Fibroblast of pulmonary artery (primary cell): ENCODE data around the gene CHN2.

ENCODE experiments used
- DNase-seq: peaks from one replicate; pipeline ENCODE4 v3.0.0-alpha.2; 2010; ENCODE audit warnings: low read depth
- H3K4me3 ChIP-seq: replicated peaks from 2 replicates; pipeline ENCODE4 v1.5.1; 2011; ENCODE audit warnings: low read depth, mild to moderate bottlenecking, control low read depth, low read length, moderate library complexity
- CTCF ChIP-seq: IDR thresholded peaks from 2 replicates; pipeline ENCODE4 v1.5.1; 2011; ENCODE audit warnings: mild to moderate bottlenecking, control low read depth, low read length, inconsistent platforms; ENCODE audit errors: missing control alignments

The CHN2 gene

GRCh38 chr7:29356631-29357030, 162.1 kb downstream of the CHN2 start:
- H3K4me3 ChIP-seq: no peak overlapping the region
- no peak for TF ChIP-seq CTCF
- no peak for DNase-seq

- no peak for DNase-seq
- no peak for TF ChIP-seq CTCF
- H3K4me3 ChIP-seq: no peak overlapping the region
Observed at GRCh38 chr7:29359482-29360093, 165.0 kb downstream of the CHN2 start.

DNA sequence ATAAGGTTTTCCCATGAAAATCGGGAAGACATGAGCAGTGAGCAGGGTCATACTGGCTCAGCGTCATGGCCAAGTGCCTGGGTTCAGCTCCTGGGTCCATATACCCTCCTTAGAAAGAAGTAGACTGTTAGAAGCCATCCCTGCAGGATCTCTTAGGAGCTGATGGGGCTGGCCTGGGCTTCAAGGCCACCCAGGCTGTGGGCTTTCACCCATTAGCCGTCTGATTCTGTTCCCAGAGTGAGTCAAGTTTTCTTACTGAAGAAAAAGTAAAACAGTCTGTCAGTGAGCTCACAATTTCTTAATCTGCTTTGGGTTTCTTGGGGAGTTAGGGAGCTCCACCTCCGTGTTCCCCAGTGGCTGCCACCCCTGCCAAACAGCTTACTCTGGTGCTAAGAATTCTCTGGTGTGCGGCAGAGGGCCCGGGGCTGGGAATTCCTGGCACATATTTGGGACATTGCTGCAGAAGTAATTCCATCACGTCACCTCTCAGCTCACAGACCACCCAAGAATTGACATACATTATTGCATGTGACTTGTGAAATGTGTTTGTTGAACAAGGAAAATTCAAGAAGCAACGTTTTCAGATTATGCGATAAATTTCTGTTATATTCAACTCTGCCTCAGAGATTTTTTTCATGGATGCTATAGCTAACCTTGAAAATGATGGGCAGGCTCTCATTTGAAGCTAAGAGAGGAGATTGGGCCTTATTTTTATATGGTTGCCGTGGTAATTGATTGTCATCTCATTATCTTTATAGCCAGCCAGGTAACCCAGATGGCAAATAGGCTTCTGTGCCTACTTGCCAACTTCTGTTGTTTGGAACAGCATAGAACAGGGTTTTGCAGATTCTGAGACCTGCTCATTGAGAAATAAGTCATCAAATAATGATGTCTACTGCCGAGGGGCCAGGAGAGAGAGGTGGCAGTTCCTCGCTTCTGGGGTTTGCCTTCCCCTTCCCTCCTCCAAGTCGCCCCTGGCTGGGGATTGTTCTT, 166.4 kb downstream of the CHN2 start:
- DNase-seq: no peak
- no peak overlapping the region for H3K4me3 ChIP-seq
- no peak for TF ChIP-seq CTCF

- no peak for DNase-seq
- no peak overlapping the region for H3K4me3 ChIP-seq
- TF ChIP-seq CTCF: no peak
Observed at GRCh38 chr7:29362380-29362779, 167.8 kb downstream of the CHN2 start.

GRCh38 chr7:29363636-29364425, 169.3 kb downstream of the CHN2 start:
- no peak for DNase-seq

More at GRCh38 chr7:29363636-29364425, 169.3 kb downstream of the CHN2 start:
- no peak for TF ChIP-seq CTCF
- no peak overlapping the region for H3K4me3 ChIP-seq
